Measurements from ENCODE around the gene VWF.

The VWF gene

GRCh38 chr12:6099316-6099715 is 25.2 kb downstream of the VWF start:
- no peak for DNase-seq

- no peak for DNase-seq
Observed at GRCh38 chr12:6097411-6097810, 27.1 kb downstream of the VWF start.

GRCh38 chr12:6096527-6096926 is 27.9 kb downstream of the VWF start:
- no peak for DNase-seq

GRCh38 chr12:6095269-6095668 is 29.2 kb downstream of the VWF start:
- no peak for DNase-seq

- no peak for DNase-seq
Observed at GRCh38 chr12:6093764-6094163, 30.7 kb downstream of the VWF start.

- no peak for DNase-seq
Observed at GRCh38 chr12:6092784-6093722, 31.4 kb downstream of the VWF start.

- no peak for DNase-seq
Observed at GRCh38 chr12:6091786-6092566, 32.5 kb downstream of the VWF start.

GRCh38 chr12:6090803-6091202 is 33.7 kb downstream of the VWF start:
- no peak for DNase-seq

GRCh38 chr12:6088921-6089747 is 35.3 kb downstream of the VWF start:
- no peak for DNase-seq

GRCh38 chr12:6086316-6086715 is 38.2 kb downstream of the VWF start:
- DNase-seq = no peak

GRCh38 chr12:6085841-6086240 is 38.6 kb downstream of the VWF start:
- DNase-seq = no peak

GRCh38 chr12:6084969-6085450 is 39.5 kb downstream of the VWF start:
- DNase-seq = no peak

GRCh38 chr12:6084261-6084968 is 40.1 kb downstream of the VWF start:
- DNase-seq = no peak

GRCh38 chr12:6083601-6084000 is 40.9 kb downstream of the VWF start:
- no peak for DNase-seq

- DNase-seq = no peak
Observed at GRCh38 chr12:6082613-6083012, 41.9 kb downstream of the VWF start.

GRCh38 chr12:6080149-6081045 is 44.1 kb downstream of the VWF start:
- no peak for DNase-seq

GRCh38 chr12:6078398-6079096 is 45.9 kb downstream of the VWF start:
- no peak for DNase-seq

- no peak for DNase-seq
Observed at GRCh38 chr12:6077692-6078083, 46.8 kb downstream of the VWF start.

- DNase-seq = no peak
Observed at GRCh38 chr12:6076776-6077691, 47.4 kb downstream of the VWF start.

Measured in KG1 (cell line).